PC-9 (cell line): ENCODE data around the gene NMRK2. TPM values are rescaled to one million over a fixed set of nuclear protein-coding genes. Genes with fewer than 3 reads are reported as not detected.
"Not testable (repeated sequence)": the region's sequence is repeated elsewhere in the genome, so short reads cannot be mapped to it uniquely, and the experiment has no call there.

Source experiments
- BruUV-seq: library from RNA; stranded (reverse); fragments of 400-500 nt; replicated peaks from 2 replicates; lab custom pipeline; 2021; lab: Mats Ljungman, UMichigan
- CTCF ChIA-PET: fragments of 300-600 bp; sonication (Branson Sonifier 250); formaldehyde crosslinking; loops from one replicate; lab custom pipeline; 2022; ENCODE audit warnings: antibody characterized with exemption; lab: Charles Lee
- POLR2A ChIA-PET: fragments of 300-600 bp; sonication (Branson Sonifier 250); formaldehyde crosslinking; loops from one replicate; lab custom pipeline; 2022; ENCODE audit warnings: antibody characterized with exemption; ENCODE audit not compliant: unreplicated experiment; lab: Charles Lee
- DNase-seq, 2 experiments: peaks; one replicate each; pipeline versions ENCODE4 v3.0.0 to v3.0.0-alpha.2; 2015 to 2022; ENCODE audit warnings: mixed read lengths in 1 of 2
- H2AFZ ChIP-seq: fragments of 200-600 bp; sonication (generic); 2 replicates; pipeline ENCODE4 v1.8.1; 2017; ENCODE audit warnings: antibody characterized with exemption
- H3F3A ChIP-seq: fragments of 200-600 bp; sonication (generic); 2 replicates; pipeline ENCODE4 v1.8.1; 2017; ENCODE audit warnings: antibody characterized with exemption, mild to moderate bottlenecking, low read depth; ENCODE audit not compliant: insufficient read depth
- H3K27ac ChIP-seq: fragments of 200-600 bp; sonication (generic); 2 replicates; pipeline ENCODE4 v1.6.1; 2016; ENCODE audit warnings: mixed run types
- H3K27me3 ChIP-seq: fragments of 200-600 bp; sonication (generic); 2 replicates; pipeline ENCODE4 v1.6.1; 2016; ENCODE audit warnings: low read depth, mixed run types; ENCODE audit not compliant: insufficient read depth
- H3K36me3 ChIP-seq: fragments of 200-600 bp; sonication (generic); 2 replicates; pipeline ENCODE4 v1.6.1; 2016; ENCODE audit warnings: low read depth, mixed run types
- H3K4me1 ChIP-seq: fragments of 200-600 bp; sonication (generic); replicated peaks from 2 replicates; pipeline ENCODE4 v1.6.1; 2016; ENCODE audit warnings: mixed run types; ENCODE audit not compliant: insufficient read depth
- H3K4me2 ChIP-seq: fragments of 200-600 bp; sonication (generic); 2 replicates; pipeline ENCODE4 v1.6.1; 2017; ENCODE audit warnings: mixed run types
- H3K4me3 ChIP-seq: fragments of 200-600 bp; sonication (generic); 2 replicates; pipeline ENCODE4 v1.6.1; 2016; ENCODE audit warnings: mixed run types
- H3K79me2 ChIP-seq: fragments of 200-600 bp; sonication (generic); 2 replicates; pipeline ENCODE4 v1.6.1; 2017; ENCODE audit warnings: low read depth, mixed run types
- H3K9me2 ChIP-seq: fragments of 200-600 bp; sonication (generic); 2 replicates; pipeline ENCODE4 v1.8.1; 2017; ENCODE audit warnings: mild to moderate bottlenecking; ENCODE audit not compliant: insufficient read depth
- H3K9me3 ChIP-seq: fragments of 200-600 bp; sonication (generic); 2 replicates; pipeline ENCODE4 v1.8.1; 2016; ENCODE audit warnings: low read depth; ENCODE audit not compliant: insufficient read depth
- H4K20me1 ChIP-seq: fragments of 200-600 bp; sonication (generic); 2 replicates; pipeline ENCODE4 v1.8.1; 2017; ENCODE audit not compliant: insufficient read depth
- CTCF ChIP-seq: fragments of 200-600 bp; sonication (generic); conservative IDR thresholded peaks from 2 replicates; pipeline ENCODE4 v1.6.1; 2017; ENCODE audit warnings: mixed run types, antibody characterized with exemption, mild to moderate bottlenecking, moderate library complexity
- EZH2 ChIP-seq: fragments of 200-600 bp; sonication (generic); IDR thresholded peaks from 2 replicates; pipeline ENCODE4 v1.8.0; 2017; ENCODE audit warnings: antibody characterized with exemption, low read depth
- intact Hi-C: fragments of 100-400 bp; cut with micrococcal nuclease; formaldehyde crosslinking; loops from one replicate; pipeline ENCODE4 v1.10.0; 2022; ENCODE audit not compliant: unreplicated experiment
- total RNA-seq: library from RNA; stranded (reverse); gene quantifications from 2 replicates; pipeline ENCODE4 v1.2.3, GENCODE V29; 2021

The NMRK2 gene
- total RNA-seq, 1 experiment from 2014 or later = not detected

DNA sequence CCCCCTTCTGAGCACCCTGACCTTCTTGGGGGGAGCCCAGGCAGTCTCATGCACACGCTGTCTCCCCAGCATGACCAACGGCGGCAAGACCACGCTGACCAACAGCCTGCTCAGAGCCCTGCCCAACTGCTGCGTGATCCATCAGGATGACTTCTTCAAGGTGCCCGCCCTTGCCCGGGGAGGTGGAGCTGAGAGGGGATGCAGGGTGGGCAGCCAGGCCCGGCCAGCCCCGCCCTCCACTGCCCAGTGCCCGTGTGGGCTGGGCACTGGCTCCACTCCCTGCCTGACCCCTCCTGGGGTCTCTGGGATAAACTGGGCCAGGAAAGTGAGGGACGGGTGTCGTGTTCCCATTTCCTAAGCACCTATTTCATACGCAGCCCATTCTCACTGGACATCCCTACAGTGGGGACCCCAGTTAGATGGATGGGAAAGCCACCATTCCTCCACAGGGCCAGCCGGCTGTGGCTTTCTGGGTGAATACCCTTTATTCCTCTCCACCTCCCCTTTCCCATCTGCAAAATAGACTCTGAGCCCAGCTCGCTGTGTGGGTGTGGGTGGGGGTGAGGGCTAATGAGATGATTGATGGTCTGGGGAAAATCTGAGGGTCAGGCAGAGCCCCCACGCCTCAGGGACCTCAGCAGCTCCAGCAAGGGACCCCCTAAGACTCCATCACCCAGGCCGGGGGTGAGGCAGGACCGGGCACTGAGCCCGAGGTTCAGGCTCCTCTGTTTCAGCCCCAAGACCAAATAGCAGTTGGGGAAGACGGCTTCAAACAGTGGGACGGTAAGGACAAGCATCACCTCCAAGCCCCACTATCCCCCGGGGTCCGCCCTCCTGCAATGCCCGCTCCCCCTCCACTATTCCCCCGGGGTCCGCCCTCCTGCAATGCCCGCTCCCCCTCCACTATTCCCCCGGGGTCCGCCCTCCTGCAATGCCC lies 3.9 kb downstream of the NMRK2 start:
- Histone ChIP-seq H3K4me1 (no peaks in the 10 kb centered on the region), H4K20me1 (no peaks in the 10 kb centered on the region), H3K36me3 (no peaks in the 10 kb centered on the region), H2AFZ (no peak overlapping the region), H3K4me2 (no peak overlapping the region), H3K9me3 (no peaks in the 10 kb centered on the region), H3K9me2 (no peaks in the 10 kb centered on the region), H3K27me3 (no peaks in the 10 kb centered on the region), H3F3A (no peaks in the 10 kb centered on the region), H3K4me3 (no peak overlapping the region), H3K79me2 (no peaks in the 10 kb centered on the region), H3K27ac (no peak overlapping the region)
- BruUV-seq = no TSS peak
- ChIA-PET CTCF (no interaction called here), POLR2A (no interaction called here)
- TF ChIP-seq EZH2 (no peak), CTCF (no peak)
- DNase-seq = no peak
- intact Hi-C loops = no loop called here

GRCh38 chr19:3938300-3938950 lies 5.6 kb downstream of the NMRK2 start:
- DNase-seq, H3K79me2 ChIP-seq, H3K4me1 ChIP-seq, H3K27me3 ChIP-seq, H3K27ac ChIP-seq, intact Hi-C loops, H3K4me2 ChIP-seq, BruUV-seq, H3K36me3 ChIP-seq, H4K20me1 ChIP-seq, CTCF ChIA-PET, H3K4me3 ChIP-seq, H3F3A ChIP-seq, POLR2A ChIA-PET, H2AFZ ChIP-seq, H3K9me2 ChIP-seq, H3K9me3 ChIP-seq: not testable (repeated sequence)

DNA sequence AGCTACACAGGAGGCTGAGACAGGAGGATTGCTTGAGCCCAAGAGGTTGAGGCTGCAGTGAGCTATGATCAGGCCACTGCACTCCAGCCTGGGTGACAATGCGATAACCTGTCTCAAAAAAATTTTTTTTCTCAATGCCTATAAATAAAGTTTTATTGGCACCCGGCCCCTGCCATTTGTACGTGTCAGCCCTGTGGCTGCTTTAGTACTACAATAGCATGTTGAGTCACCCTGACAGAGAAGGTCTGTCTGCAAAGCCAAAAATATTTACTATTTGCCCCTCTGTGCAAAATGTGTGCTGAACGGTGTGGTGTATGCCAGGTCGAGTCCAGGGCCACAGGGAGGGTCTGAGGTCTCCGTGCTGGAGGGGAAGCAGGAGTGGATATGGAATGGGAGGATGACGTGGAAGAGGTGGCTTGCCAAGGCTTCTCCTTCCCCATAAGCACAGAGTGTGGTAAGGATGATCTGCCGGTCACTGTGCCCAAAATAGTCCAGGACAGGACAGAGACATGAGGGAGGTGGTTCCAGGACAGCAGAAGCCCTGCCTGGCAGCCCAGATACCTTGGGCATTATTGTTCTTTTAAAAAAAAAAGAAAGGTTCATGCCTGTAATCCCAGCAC lies 10.0 kb downstream of the NMRK2 start:
- no peaks in the 10 kb centered on the region for H3F3A ChIP-seq
- no peak overlapping the region for H3K27ac ChIP-seq
- H3K36me3 ChIP-seq = no peaks in the 10 kb centered on the region
- DNase-seq = no peak
- no peaks in the 10 kb centered on the region for H3K79me2 ChIP-seq
- ChIA-PET POLR2A (no interaction called here), CTCF (no interaction called here)
- TF ChIP-seq CTCF (no peak), EZH2 (no peak)
- intact Hi-C loops = no loop called here
- H4K20me1 ChIP-seq = no peaks in the 10 kb centered on the region
- no peaks in the 10 kb centered on the region for H3K27me3 ChIP-seq
- no TSS peak for BruUV-seq
- H3K9me2 ChIP-seq = no peaks in the 10 kb centered on the region
- H3K4me1 ChIP-seq = no peaks in the 10 kb centered on the region
- no peaks in the 10 kb centered on the region for H3K9me3 ChIP-seq
- no peak overlapping the region for H3K4me3 ChIP-seq
- no peak overlapping the region for H2AFZ ChIP-seq
- no peak overlapping the region for H3K4me2 ChIP-seq
